HEK293T (cell line): ENCODE data around the gene DCDC1.

ENCODE experiments used
- BHLHE40 ChIP-seq: fragments of 450-650 bp; IDR thresholded peaks from 2 replicates; pipeline ENCODE4 v1.6.1; 2016; ENCODE audit warnings: mild to moderate bottlenecking, moderate library complexity, borderline replicate concordance
- CTBP1 ChIP-seq: fragments of 450-650 bp; IDR thresholded peaks from 2 replicates; pipeline ENCODE4 v1.6.1; 2016; ENCODE audit warnings: borderline replicate concordance
- ELF4 ChIP-seq: fragments of 450-650 bp; IDR thresholded peaks from 2 replicates; pipeline ENCODE4 v1.6.1; 2017; ENCODE audit warnings: antibody characterized with exemption
- FOXK2 ChIP-seq: fragments of 450-650 bp; IDR thresholded peaks from 2 replicates; pipeline ENCODE4 v1.6.1; 2016; ENCODE audit warnings: mild to moderate bottlenecking
- FOXM1 ChIP-seq: fragments of 450-650 bp; IDR thresholded peaks from 2 replicates; pipeline ENCODE4 v1.6.1; 2017; ENCODE audit warnings: mild to moderate bottlenecking, borderline replicate concordance
- HDGF ChIP-seq: fragments of 450-650 bp; IDR thresholded peaks from 2 replicates; pipeline ENCODE4 v1.6.1; 2017; ENCODE audit warnings: antibody characterized with exemption, borderline replicate concordance
- NFRKB ChIP-seq: fragments of 450-650 bp; IDR thresholded peaks from 2 replicates; pipeline ENCODE4 v1.6.1; 2016; ENCODE audit warnings: mild to moderate bottlenecking, moderate library complexity
- PKNOX1 ChIP-seq: fragments of 450-650 bp; IDR thresholded peaks from 2 replicates; pipeline ENCODE4 v1.6.1; 2016
- SP1 ChIP-seq: fragments of 450-650 bp; IDR thresholded peaks from 2 replicates; pipeline ENCODE4 v1.6.1; 2017
- ZNF384 ChIP-seq: fragments of 450-650 bp; IDR thresholded peaks from 2 replicates; pipeline ENCODE4 v1.6.1; 2016

DNA sequence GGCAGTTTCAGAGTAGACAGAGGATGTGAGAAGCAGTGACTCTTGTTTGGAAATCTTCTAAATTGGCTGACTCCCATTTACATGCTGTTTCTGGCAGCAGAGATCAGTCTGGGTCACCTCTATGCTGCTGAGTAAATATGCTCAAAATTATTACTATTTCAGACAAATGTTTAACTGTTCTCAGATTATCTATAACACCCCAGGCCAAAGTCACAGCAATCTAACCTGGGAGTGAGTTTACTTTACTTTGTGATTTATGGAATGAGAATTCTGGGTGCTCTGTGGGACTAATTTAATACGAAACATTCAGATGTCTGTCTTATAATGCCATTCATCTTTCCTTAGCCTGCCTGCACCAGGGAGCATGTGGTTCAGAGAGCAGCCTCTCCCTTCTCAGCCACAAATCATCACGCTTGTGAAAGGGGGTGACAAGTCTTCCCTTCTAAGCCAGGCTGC is 500.9 kb downstream of the DCDC1 start:
- TF ChIP-seq CTBP1 (no peak), FOXM1 (no peak), ELF4 (no peak), SP1 (no peak), NFRKB (no peak), PKNOX1 (no peak), BHLHE40 (no peak), HDGF (no peak), FOXK2 (no peak), ZNF384 (no peak)
